ENCODE results near the gene ASXL1. TPM values are rescaled to one million over a fixed set of nuclear protein-coding genes. Genes with fewer than 3 reads are reported as not detected.

ASXL1 gene
- total and polyA plus RNA-seq, 9 of the 15 experiments (the other 6 are each of a cell fraction or from before 2014, with no cell fraction given), result 6.5 to 65.3 (median 32.3) TPM

GRCh38 chr20:32354592-32355416 is 3.3 kb upstream of the ASXL1 start (continued):
- no peak for TF ChIP-seq IRF1 (CRISPR knock-in tag; IDR thresholded peaks at IDR 0.05; ENCODE audit: borderline replicate concordance)
- no peak for TF ChIP-seq L3MBTL2 (IDR thresholded peaks at IDR 0.05)
- peak; percentile 86 for TF ChIP-seq ARID1B (IDR thresholded peaks at IDR 0.05)
- no peak for TF ChIP-seq OTX1 (CRISPR knock-in tag; IDR thresholded peaks at IDR 0.05)
- peak; percentile 83 for TF ChIP-seq DPF2 (IDR thresholded peaks at IDR 0.05)
- no peak for TF ChIP-seq ZNF398 (CRISPR knock-in tag; IDR thresholded peaks at IDR 0.05)
- peak in 1 of 2 experiments; percentile 37; a peak in 2 of 4 replicates for TF ChIP-seq KDM1A (IDR thresholded peaks at IDR 0.05)
- TF ChIP-seq STAT5A (IDR thresholded peaks at IDR 0.05; ENCODE audit: borderline replicate concordance, low read length), result 0 out of 2 replicates have a peak, but pooled peaks have one; percentile 33
- no peak for TF ChIP-seq FIP1L1 (IDR thresholded peaks at IDR 0.05; ENCODE audit: low read depth, low read length, poor library complexity, severe bottlenecking)
- TF ChIP-seq ZBTB43 (CRISPR knock-in tag; IDR thresholded peaks at IDR 0.05), result no peak
- TF ChIP-seq NFE2 (IDR thresholded peaks at IDR 0.05; ENCODE audit: low read depth), result no peak
- TF ChIP-seq, protein P1, sequence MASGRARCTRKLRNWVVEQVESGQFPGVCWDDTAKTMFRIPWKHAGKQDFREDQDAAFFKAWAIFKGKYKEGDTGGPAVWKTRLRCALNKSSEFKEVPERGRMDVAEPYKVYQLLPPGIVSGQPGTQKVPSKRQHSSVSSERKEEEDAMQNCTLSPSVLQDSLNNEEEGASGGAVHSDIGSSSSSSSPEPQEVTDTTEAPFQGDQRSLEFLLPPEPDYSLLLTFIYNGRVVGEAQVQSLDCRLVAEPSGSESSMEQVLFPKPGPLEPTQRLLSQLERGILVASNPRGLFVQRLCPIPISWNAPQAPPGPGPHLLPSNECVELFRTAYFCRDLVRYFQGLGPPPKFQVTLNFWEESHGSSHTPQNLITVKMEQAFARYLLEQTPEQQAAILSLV (tag; IDR thresholded peaks at IDR 0.05), result no peak
- TF ChIP-seq HIVEP1 (CRISPR knock-in tag; IDR thresholded peaks at IDR 0.05), result no peak
- TF ChIP-seq NCOR1 (IDR thresholded peaks at IDR 0.05), result peak; percentile 45; the same call in 1 of the 2 replicates
- TF ChIP-seq, protein P2, sequence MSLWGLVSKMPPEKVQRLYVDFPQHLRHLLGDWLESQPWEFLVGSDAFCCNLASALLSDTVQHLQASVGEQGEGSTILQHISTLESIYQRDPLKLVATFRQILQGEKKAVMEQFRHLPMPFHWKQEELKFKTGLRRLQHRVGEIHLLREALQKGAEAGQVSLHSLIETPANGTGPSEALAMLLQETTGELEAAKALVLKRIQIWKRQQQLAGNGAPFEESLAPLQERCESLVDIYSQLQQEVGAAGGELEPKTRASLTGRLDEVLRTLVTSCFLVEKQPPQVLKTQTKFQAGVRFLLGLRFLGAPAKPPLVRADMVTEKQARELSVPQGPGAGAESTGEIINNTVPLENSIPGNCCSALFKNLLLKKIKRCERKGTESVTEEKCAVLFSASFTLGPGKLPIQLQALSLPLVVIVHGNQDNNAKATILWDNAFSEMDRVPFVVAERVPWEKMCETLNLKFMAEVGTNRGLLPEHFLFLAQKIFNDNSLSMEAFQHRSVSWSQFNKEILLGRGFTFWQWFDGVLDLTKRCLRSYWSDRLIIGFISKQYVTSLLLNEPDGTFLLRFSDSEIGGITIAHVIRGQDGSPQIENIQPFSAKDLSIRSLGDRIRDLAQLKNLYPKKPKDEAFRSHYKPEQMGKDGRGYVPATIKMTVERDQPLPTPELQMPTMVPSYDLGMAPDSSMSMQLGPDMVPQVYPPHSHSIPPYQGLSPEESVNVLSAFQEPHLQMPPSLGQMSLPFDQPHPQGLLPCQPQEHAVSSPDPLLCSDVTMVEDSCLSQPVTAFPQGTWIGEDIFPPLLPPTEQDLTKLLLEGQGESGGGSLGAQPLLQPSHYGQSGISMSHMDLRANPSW (CRISPR knock-in tag; IDR thresholded peaks at IDR 0.05), result no peak
- TF ChIP-seq PHB (CRISPR knock-in tag; IDR thresholded peaks at IDR 0.05), result no peak
- TF ChIP-seq SMARCA4 (IDR thresholded peaks at IDR 0.05), result peak; percentile 86
- TF ChIP-seq MEIS2 (IDR thresholded peaks at IDR 0.05; ENCODE audit: partially characterized antibody), result peak; percentile 13
- peak; percentile 90 for TF ChIP-seq FOSL1 (tag; conservative IDR thresholded peaks at IDR 0.05)
- TF ChIP-seq ZNF217 (CRISPR knock-in tag; IDR thresholded peaks at IDR 0.05), result no peak
- peak; percentile 92 for TF ChIP-seq JUND (IDR thresholded peaks at IDR 0.05; ENCODE audit: borderline replicate concordance, low read depth, low read length)
- peak; percentile 87; the same call in 2 of the 3 replicates for TF ChIP-seq JUND (tag; IDR thresholded peaks at IDR 0.05; ENCODE audit: borderline replicate concordance, low read depth, low read length)
